WTC11 (cell line): ENCODE data around the gene ZNF12.

ENCODE experiments used
- CREB1 ChIP-seq: sonication (generic); formaldehyde crosslinking; IDR thresholded peaks from 2 replicates; pipeline ENCODE4 v1.8.0; 2023; ENCODE audit warnings: mild to moderate bottlenecking, missing genetic modification reagents
- CTCF ChIP-seq: fragments of 200-600 bp; IDR thresholded peaks from 2 replicates; pipeline ENCODE4 v1.8.0; 2022; ENCODE audit warnings: antibody characterized with exemption
- GABPB1 ChIP-seq: sonication (generic); formaldehyde crosslinking; IDR thresholded peaks from 2 replicates; pipeline ENCODE4 v1.8.1; 2023; ENCODE audit warnings: mild to moderate bottlenecking, missing genetic modification reagents
- MAX ChIP-seq: sonication (generic); formaldehyde crosslinking; IDR thresholded peaks from 2 replicates; pipeline ENCODE4 v1.8.0; 2022; ENCODE audit warnings: mild to moderate bottlenecking, missing genetic modification reagents
- SOX15 ChIP-seq: fragments of 250-450 bp; sonication (Bioruptor Pico); IDR thresholded peaks from 2 replicates; pipeline ENCODE4 v1.9.0; 2021; ENCODE audit warnings: mild to moderate bottlenecking
- USF2 ChIP-seq: sonication (generic); formaldehyde crosslinking; IDR thresholded peaks from 2 replicates; pipeline ENCODE4 v1.8.1; 2023; ENCODE audit warnings: mild to moderate bottlenecking, missing genetic modification reagents, moderate library complexity
- ZNF219 ChIP-seq: sonication (generic); formaldehyde crosslinking; IDR thresholded peaks from 2 replicates; pipeline ENCODE4 v1.8.0; 2023; ENCODE audit warnings: missing genetic modification reagents, mild to moderate bottlenecking, borderline replicate concordance
- ZNF423 ChIP-seq: fragments of 250-450 bp; sonication (Bioruptor Pico); IDR thresholded peaks from 2 replicates; pipeline ENCODE4 v2.1.2; 2022; ENCODE audit warnings: mild to moderate bottlenecking, moderate library complexity
- TF ChIP-seq, protein P1 (sequence below): fragments of 250-450 bp; sonication (Bioruptor Pico); IDR thresholded peaks from 2 replicates; pipeline ENCODE4 v2.1.2; 2022; ENCODE audit warnings: mild to moderate bottlenecking, moderate library complexity
- TF ChIP-seq, protein P2 (sequence below): sonication (generic); formaldehyde crosslinking; IDR thresholded peaks from 2 replicates; pipeline ENCODE4 v1.8.1; 2023; ENCODE audit warnings: mild to moderate bottlenecking, missing genetic modification reagents
- TF ChIP-seq, protein P3 (sequence below): sonication (generic); formaldehyde crosslinking; IDR thresholded peaks from 2 replicates; pipeline ENCODE4 v1.8.1; 2023; ENCODE audit warnings: mild to moderate bottlenecking, missing genetic modification reagents, borderline replicate concordance
- TF ChIP-seq, protein P4 (sequence below): sonication (generic); formaldehyde crosslinking; conservative IDR thresholded peaks from 2 replicates; pipeline ENCODE4 v1.8.1; 2022; ENCODE audit warnings: mild to moderate bottlenecking, missing genetic modification reagents

DNA sequence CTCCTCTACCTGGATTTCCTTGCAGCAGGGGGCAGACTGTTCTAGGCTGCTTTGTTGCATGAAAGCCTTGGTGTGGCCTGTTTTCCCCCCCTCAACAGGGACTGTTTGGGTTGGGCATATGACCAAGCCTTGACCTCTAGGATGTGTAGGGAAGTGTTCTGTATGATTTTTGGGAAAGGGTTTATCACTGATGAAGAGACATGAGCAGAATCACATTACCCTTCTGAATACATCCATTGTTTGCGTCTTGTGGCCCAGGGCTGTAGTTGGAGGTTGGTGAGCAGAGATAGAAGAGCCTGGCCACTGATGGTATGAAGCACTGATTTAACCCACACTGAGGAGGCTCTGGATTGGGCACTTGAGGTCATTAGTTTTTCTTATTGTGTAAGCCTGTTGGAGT, 26.6 kb downstream of the ZNF12 start:
- TF ChIP-seq, protein P1, sequence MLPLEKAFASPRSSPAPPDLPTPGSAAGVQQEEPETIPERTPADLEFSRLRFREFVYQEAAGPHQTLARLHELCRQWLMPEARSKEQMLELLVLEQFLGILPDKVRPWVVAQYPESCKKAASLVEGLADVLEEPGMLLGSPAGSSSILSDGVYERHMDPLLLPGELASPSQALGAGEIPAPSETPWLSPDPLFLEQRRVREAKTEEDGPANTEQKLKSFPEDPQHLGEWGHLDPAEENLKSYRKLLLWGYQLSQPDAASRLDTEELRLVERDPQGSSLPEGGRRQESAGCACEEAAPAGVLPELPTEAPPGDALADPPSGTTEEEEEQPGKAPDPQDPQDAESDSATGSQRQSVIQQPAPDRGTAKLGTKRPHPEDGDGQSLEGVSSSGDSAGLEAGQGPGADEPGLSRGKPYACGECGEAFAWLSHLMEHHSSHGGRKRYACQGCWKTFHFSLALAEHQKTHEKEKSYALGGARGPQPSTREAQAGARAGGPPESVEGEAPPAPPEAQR (CRISPR knock-in tag), result no peak
- TF ChIP-seq CTCF (no peak), ZNF219 (no peak), SOX15 (CRISPR knock-in tag) (no peak), MAX (CRISPR knock-in tag) (no peak), ZNF423 (no peak), CREB1 (no peak), GABPB1 (CRISPR knock-in tag) (no peak), USF2 (CRISPR knock-in tag) (no peak)
- TF ChIP-seq, protein P2, sequence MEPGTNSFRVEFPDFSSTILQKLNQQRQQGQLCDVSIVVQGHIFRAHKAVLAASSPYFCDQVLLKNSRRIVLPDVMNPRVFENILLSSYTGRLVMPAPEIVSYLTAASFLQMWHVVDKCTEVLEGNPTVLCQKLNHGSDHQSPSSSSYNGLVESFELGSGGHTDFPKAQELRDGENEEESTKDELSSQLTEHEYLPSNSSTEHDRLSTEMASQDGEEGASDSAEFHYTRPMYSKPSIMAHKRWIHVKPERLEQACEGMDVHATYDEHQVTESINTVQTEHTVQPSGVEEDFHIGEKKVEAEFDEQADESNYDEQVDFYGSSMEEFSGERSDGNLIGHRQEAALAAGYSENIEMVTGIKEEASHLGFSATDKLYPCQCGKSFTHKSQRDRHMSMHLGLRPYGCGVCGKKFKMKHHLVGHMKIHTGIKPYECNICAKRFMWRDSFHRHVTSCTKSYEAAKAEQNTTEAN, result no peak
- TF ChIP-seq, protein P3, sequence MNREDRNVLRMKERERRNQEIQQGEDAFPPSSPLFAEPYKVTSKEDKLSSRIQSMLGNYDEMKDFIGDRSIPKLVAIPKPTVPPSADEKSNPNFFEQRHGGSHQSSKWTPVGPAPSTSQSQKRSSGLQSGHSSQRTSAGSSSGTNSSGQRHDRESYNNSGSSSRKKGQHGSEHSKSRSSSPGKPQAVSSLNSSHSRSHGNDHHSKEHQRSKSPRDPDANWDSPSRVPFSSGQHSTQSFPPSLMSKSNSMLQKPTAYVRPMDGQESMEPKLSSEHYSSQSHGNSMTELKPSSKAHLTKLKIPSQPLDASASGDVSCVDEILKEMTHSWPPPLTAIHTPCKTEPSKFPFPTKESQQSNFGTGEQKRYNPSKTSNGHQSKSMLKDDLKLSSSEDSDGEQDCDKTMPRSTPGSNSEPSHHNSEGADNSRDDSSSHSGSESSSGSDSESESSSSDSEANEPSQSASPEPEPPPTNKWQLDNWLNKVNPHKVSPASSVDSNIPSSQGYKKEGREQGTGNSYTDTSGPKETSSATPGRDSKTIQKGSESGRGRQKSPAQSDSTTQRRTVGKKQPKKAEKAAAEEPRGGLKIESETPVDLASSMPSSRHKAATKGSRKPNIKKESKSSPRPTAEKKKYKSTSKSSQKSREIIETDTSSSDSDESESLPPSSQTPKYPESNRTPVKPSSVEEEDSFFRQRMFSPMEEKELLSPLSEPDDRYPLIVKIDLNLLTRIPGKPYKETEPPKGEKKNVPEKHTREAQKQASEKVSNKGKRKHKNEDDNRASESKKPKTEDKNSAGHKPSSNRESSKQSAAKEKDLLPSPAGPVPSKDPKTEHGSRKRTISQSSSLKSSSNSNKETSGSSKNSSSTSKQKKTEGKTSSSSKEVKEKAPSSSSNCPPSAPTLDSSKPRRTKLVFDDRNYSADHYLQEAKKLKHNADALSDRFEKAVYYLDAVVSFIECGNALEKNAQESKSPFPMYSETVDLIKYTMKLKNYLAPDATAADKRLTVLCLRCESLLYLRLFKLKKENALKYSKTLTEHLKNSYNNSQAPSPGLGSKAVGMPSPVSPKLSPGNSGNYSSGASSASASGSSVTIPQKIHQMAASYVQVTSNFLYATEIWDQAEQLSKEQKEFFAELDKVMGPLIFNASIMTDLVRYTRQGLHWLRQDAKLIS (CRISPR knock-in tag), result no peak
- TF ChIP-seq, protein P4, sequence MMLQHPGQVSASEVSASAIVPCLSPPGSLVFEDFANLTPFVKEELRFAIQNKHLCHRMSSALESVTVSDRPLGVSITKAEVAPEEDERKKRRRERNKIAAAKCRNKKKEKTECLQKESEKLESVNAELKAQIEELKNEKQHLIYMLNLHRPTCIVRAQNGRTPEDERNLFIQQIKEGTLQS, result no peak
